HepG2 (cell line): ENCODE data around the gene RTP5.

Experiments
- FOXP4 ChIP-seq: sonication (generic); formaldehyde crosslinking; IDR thresholded peaks from 2 replicates; pipeline ENCODE4 v1.4.0; 2020; ENCODE audit warnings: missing genetic modification reagents
- HNRNPK ChIP-seq: fragments of 200-400 bp; formaldehyde crosslinking; IDR thresholded peaks from 2 replicates; pipeline ENCODE4 v1.6.1; 2018; ENCODE audit warnings: low read length, low read depth, moderate library complexity, mild to moderate bottlenecking; ENCODE audit not compliant: poor library complexity, severe bottlenecking
- KDM1A ChIP-seq: IDR thresholded peaks from 2 replicates; pipeline ENCODE4 v1.6.1; 2016; ENCODE audit warnings: missing compliant biosample characterization
- MYNN ChIP-seq: sonication (generic); formaldehyde crosslinking; IDR thresholded peaks from 2 replicates; pipeline ENCODE4 v1.4.0; 2020; ENCODE audit warnings: mild to moderate bottlenecking, low read depth, missing genetic modification reagents
- NFATC3 ChIP-seq: sonication (generic); formaldehyde crosslinking; IDR thresholded peaks from 2 replicates; pipeline ENCODE4 v1.5.1; 2020; ENCODE audit warnings: mild to moderate bottlenecking, missing genetic modification reagents
- NR2F1 ChIP-seq, 2 experiments: fragments of 450-650 bp in 1 of 2; formaldehyde crosslinking in 1 of 2; IDR thresholded peaks; 2 replicates each; pipeline versions ENCODE4 v1.5.0 to v1.6.1; 2016 to 2020; ENCODE audit warnings: mild to moderate bottlenecking in 1 of 2, missing compliant biosample characterization in 1 of 2, missing genetic modification reagents in 1 of 2, moderate library complexity in 1 of 2
- POLR2AphosphoS5 ChIP-seq: IDR thresholded peaks from 2 replicates; pipeline ENCODE4 v1.6.1; 2012; ENCODE audit warnings: low read depth, low read length
- POLR2G ChIP-seq: fragments of 200-400 bp; formaldehyde crosslinking; IDR thresholded peaks from 2 replicates; pipeline ENCODE4 v1.6.1; 2018; ENCODE audit warnings: mild to moderate bottlenecking, low read depth, low read length, moderate library complexity
- RNF2 ChIP-seq: fragments of 450-650 bp; conservative IDR thresholded peaks from 2 replicates; pipeline ENCODE4 v1.6.1; 2016; ENCODE audit warnings: low read depth
- ZNF44 ChIP-seq: sonication (generic); formaldehyde crosslinking; IDR thresholded peaks from 2 replicates; pipeline ENCODE4 v1.5.1; 2020; ENCODE audit warnings: mild to moderate bottlenecking, missing genetic modification reagents
- ZNF446 ChIP-seq: sonication (generic); formaldehyde crosslinking; IDR thresholded peaks from 2 replicates; pipeline ENCODE4 v1.5.0; 2020; ENCODE audit warnings: mild to moderate bottlenecking, missing genetic modification reagents

- no peak for TF ChIP-seq ZNF446
- TF ChIP-seq KDM1A (CRISPR knock-in tag) = no peak
- no peak for TF ChIP-seq NR2F1 (CRISPR knock-in tag; IDR thresholded peaks at IDR 0.05)
- no peak for TF ChIP-seq NFATC3 (CRISPR knock-in tag)
- TF ChIP-seq POLR2G = no peak
- no peak for TF ChIP-seq ZNF44 (CRISPR knock-in tag)
- TF ChIP-seq HNRNPK = no peak
- TF ChIP-seq FOXP4 (CRISPR knock-in tag) = no peak
- TF ChIP-seq MYNN (CRISPR knock-in tag) = no peak
- no peak for TF ChIP-seq RNF2
- no peak for TF ChIP-seq POLR2AphosphoS5
These were observed 40.2 kb downstream of the RTP5 start for GRCh38 chr2:241909769-241910168.
